PFSK-1 (cell line): ENCODE data around the gene MAPRE3.

Experiments used
- FOXP2 ChIP-seq: optimal IDR thresholded peaks from 2 replicates; pipeline ENCODE3; 2011; ENCODE audit warnings: borderline replicate concordance, control low read depth, inconsistent platforms; ENCODE audit not compliant: insufficient read depth; ENCODE audit errors: extremely low read length, extremely low read depth
- POLR2AphosphoS5 ChIP-seq: IDR thresholded peaks from 2 replicates; pipeline ENCODE4 v1.6.1; 2012; ENCODE audit warnings: low read depth, mild to moderate bottlenecking, control low read depth, low read length, moderate library complexity
- REST ChIP-seq, 2 experiments: IDR thresholded peaks; 2 replicates each; pipeline versions ENCODE4 v1.6.1 to v1.8.0; 2011 to 2012; ENCODE audit warnings: low read depth in 2 of 2, low read length in 2 of 2, control low read depth in 1 of 2, inconsistent platforms in 1 of 2, mild to moderate bottlenecking in 1 of 2, moderate library complexity in 1 of 2; ENCODE audit not compliant: insufficient read depth in 1 of 2
- SIN3A ChIP-seq: IDR thresholded peaks from 2 replicates; pipeline ENCODE4 v1.6.1; 2012; ENCODE audit warnings: mild to moderate bottlenecking, low read length, moderate library complexity, borderline replicate concordance; ENCODE audit not compliant: insufficient read depth
- TAF1 ChIP-seq: IDR thresholded peaks from 2 replicates; pipeline ENCODE4 v1.6.1; 2012; ENCODE audit warnings: low read length, control low read depth, borderline replicate concordance; ENCODE audit not compliant: insufficient read depth

MAPRE3 gene

GRCh38 chr2:26959331-26959730, 11.1 kb upstream of the MAPRE3 start:
- no peak for TF ChIP-seq FOXP2
- TF ChIP-seq SIN3A = no peak
- TF ChIP-seq TAF1 = no peak
- TF ChIP-seq POLR2AphosphoS5 = no peak
- no peak for TF ChIP-seq REST (IDR thresholded peaks at IDR 0.05; ENCODE audit: insufficient read depth in 1 of 2, low read depth in 2 of 2, low read length in 2 of 2)

- no peak for TF ChIP-seq POLR2AphosphoS5
- no peak for TF ChIP-seq SIN3A
- no peak for TF ChIP-seq FOXP2
- no peak for TF ChIP-seq TAF1
- no peak for TF ChIP-seq REST (IDR thresholded peaks at IDR 0.05; ENCODE audit: insufficient read depth in 1 of 2, low read depth in 2 of 2, low read length in 2 of 2)
Observed at GRCh38 chr2:26964446-26965130, 5.8 kb upstream of the MAPRE3 start.

GRCh38 chr2:26968001-26968400, 2.4 kb upstream of the MAPRE3 start:
- TF ChIP-seq POLR2AphosphoS5 (no peak), FOXP2 (no peak), SIN3A (no peak), TAF1 (no peak), REST (IDR thresholded peaks at IDR 0.05; ENCODE audit: insufficient read depth in 1 of 2, low read depth in 2 of 2, low read length in 2 of 2) (no peak)

- TF ChIP-seq FOXP2 (no peak), POLR2AphosphoS5 (no peak), REST (IDR thresholded peaks at IDR 0.05; ENCODE audit: insufficient read depth in 1 of 2, low read depth in 2 of 2, low read length in 2 of 2) (no peak), TAF1 (no peak), SIN3A (no peak)
Observed at GRCh38 chr2:26969077-26969844, 1.2 kb upstream of the MAPRE3 start.
